GM12873 (cell line): ENCODE data around the gene FNIP1.

ENCODE experiments used
- TF ChIP-seq, protein P1 (sequence below): IDR thresholded peaks from 2 replicates; pipeline ENCODE4 v1.5.1; 2012; ENCODE audit warnings: low read depth, mild to moderate bottlenecking, moderate library complexity, low read length, control low read depth; ENCODE audit not compliant: insufficient read depth; ENCODE audit errors: missing control alignments

The FNIP1 gene

DNA sequence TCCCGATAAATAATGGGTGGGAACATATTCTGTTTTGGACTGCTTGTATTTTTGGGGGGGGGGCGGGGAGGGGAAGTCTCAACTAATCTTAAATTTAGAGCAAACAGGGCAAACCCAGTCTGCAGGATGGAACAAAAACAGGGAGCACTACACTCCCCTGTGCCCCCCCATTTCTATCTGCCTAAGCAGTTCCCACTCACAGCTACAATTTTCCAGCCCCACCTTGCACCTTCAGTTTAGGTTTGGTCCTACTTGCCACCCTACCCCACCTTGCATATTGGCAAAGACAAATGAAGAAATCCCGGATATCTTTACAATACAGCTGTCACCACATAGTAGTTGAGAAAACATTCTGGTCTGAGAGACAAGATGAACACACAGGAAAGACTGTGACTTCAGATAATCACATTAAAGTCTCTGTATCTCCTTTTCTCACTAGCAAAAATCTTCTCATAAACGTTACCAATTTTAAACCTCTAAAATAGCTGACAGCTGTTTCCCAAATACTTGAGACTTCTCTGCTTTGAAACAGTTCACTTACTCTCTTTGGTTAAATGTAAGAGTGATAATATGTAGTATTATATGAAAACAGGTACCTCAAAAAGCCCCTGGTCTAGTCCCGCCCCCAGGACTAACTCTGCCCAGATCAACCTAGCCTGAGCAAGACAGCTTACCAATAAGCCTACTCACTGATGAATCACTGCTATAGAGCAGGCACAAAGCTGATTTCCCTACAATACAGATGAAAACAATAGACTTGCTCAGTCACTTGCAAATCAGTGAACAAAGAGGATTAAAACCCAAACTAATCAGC, 156.6 kb downstream of the FNIP1 start:
- TF ChIP-seq, protein P1, sequence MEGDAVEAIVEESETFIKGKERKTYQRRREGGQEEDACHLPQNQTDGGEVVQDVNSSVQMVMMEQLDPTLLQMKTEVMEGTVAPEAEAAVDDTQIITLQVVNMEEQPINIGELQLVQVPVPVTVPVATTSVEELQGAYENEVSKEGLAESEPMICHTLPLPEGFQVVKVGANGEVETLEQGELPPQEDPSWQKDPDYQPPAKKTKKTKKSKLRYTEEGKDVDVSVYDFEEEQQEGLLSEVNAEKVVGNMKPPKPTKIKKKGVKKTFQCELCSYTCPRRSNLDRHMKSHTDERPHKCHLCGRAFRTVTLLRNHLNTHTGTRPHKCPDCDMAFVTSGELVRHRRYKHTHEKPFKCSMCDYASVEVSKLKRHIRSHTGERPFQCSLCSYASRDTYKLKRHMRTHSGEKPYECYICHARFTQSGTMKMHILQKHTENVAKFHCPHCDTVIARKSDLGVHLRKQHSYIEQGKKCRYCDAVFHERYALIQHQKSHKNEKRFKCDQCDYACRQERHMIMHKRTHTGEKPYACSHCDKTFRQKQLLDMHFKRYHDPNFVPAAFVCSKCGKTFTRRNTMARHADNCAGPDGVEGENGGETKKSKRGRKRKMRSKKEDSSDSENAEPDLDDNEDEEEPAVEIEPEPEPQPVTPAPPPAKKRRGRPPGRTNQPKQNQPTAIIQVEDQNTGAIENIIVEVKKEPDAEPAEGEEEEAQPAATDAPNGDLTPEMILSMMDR = no peak

DNA sequence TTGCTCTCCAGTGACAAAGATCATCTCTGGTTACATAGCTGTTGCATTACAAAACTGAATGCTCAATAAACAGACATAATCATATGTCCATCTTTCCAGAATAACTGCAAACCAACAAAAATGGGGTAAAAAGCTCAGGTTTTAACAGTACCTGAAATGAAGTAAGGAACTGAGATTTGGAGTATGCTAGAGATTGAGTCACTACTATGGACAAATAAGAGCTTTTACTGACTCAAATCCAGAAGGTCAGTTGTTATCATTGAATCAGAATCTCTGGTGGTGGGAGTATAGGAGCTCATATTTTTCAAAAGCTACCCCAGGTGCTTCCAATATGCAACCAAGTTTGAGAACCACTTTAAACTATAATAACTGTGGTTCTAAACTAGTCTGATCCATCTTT, 157.7 kb downstream of the FNIP1 start:
- TF ChIP-seq, protein P1 = no peak

DNA sequence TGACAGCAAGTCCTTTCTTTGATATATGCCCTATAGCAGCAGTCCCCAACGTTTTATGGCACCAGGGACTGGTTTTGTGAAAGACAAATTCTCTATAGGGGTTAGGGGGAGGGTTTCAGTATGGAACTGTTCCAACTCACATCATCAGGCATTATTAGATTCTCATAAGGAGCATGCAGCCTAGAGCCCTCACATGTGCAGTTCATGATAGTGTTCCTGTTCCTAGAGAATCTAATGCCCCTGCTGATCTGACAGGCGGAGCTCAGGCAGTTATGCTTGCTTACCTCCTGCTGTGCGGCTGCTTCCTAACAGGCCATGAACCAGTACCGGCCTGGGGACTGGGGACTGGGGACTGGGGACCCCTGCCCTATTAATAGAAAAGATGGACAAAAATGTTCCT, 159.1 kb downstream of the FNIP1 start:
- TF ChIP-seq, protein P1 = no peak

DNA sequence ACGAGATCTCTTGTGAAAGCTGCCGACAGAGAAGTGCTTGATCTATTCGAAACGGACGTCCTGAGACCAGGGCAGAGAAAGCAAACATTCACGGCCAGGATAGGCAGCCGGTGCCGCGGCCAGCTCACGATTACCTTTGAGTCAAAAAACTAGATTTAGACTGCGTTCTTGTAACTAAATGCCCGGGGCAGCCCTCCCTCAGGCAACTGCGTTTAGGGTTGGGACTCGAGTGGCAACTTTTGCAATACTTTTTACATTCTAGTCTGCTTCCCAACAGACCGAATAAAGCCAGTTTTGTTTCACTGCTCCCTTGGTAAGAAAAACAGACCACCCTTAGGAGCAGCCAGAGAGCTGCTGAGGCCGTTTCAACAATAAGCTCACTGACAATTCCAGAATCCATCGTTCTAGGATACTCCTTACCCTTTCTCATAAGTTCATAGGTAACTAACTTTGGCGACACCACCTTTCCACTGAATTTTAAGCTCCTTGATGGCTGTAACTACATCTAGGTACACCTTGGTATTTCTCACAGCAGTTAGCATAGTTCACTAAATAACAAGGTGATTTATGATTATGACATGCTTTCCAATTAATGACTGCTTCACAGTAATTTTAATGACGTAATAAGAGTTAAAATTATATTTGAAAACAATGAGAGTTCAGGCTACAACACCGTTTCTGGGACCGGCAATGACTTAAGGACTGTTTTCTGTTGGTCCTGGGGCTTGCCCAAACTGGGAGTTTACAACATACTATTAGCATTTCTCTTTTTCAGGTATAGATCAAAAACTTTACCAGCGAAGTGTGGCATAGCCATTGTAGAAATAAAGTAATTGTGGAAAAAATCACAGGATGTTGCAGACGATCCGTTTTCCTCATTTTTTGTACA, 160.9 kb downstream of the FNIP1 start:
- TF ChIP-seq, protein P1 = no peak

DNA sequence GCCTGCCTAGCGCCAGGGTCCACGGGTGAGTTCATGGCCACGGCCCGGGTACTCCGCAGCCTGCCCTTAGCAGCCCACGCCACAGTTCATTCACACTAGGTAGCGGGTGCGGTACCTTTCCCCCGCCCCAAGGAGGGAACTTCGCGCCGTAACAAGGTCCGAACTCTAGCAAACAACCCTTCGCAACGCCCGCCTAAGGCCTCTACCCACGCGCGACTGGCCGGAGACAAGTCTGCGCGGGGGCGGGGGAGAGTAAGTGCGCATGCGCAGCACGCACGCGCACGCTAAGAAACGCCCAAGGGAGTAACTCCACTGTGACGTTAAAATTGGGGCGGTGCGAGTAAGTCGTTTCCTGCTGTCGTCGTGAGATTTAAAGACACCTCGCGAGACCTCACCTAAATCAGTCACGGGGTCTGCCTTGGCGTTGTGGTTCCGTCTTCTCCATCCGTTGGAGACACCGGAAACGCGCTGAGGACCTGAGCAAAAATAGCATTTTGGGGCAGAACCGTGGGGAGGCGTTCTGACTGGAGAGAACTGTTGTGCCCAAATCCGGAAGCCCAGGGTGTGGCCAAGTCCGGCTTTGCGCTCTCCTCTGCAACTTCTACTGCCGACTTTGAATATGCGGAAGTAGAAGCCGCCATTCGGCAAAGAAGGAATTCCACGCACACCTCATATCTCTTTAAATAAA, 161.7 kb downstream of the FNIP1 start, which contains the start of gene RAPGEF6:
Gene RAPGEF6, minus strand, starts transcription at position 234 of the 688 bp plus-strand sequence. Its CDS starts 199 bp downstream, at position 35.
- TF ChIP-seq, protein P1 = no peak

DNA sequence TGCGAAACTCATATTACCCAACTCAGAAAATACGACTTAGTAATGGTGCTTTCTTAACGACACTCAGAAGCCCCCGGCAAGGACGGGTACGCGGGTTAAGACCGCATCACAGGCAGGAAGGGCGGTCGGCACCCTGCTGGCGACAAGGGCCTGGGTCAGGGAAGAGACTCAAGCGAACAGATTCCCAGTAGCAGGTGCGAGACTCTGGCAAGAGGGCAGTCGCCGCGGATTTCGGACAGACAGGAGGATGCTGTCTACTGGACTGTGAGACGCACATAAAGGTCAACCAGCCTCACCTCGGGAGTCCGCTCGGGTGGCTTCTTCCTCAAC, 162.2 kb downstream of the FNIP1 start:
- TF ChIP-seq, protein P1 = peak; percentile 29
